Astrocyte (in vitro differentiated cells and primary cell): ENCODE measurements around the gene TAMALIN. TPM values are rescaled to one million over a fixed set of nuclear protein-coding genes. Genes with fewer than 3 reads are reported as not detected.

Experiments
- DNase-seq: peaks from one replicate; pipeline ENCODE4 v3.0.0-alpha.2; 2010; ENCODE audit warnings: low read depth
- FAIRE-seq: peaks from 2 replicates; lab custom pipeline; 2011; peaks lifted over from hg19 to GRCh38; lab: Jason Lieb, UNC
- H2AFZ ChIP-seq: 2 replicates; pipeline ENCODE4 v1.6.0; 2012; ENCODE audit warnings: low read depth, low read length, inconsistent platforms
- H3K27ac ChIP-seq: 2 replicates; pipeline ENCODE4 v1.5.1; 2011; ENCODE audit warnings: low read depth, low read length, inconsistent platforms
- H3K27me3 ChIP-seq: 2 replicates; pipeline ENCODE4 v1.6.0; 2011; ENCODE audit warnings: low read length, inconsistent platforms; ENCODE audit not compliant: insufficient read depth
- H3K36me3 ChIP-seq: 2 replicates; pipeline ENCODE4 v1.5.1; 2011; ENCODE audit warnings: low read length, inconsistent platforms; ENCODE audit not compliant: insufficient read depth
- H3K4me1 ChIP-seq: 2 replicates; pipeline ENCODE4 v1.5.1; 2011; ENCODE audit warnings: low read length, inconsistent platforms; ENCODE audit not compliant: insufficient read depth
- H3K4me2 ChIP-seq: 2 replicates; pipeline ENCODE4 v1.6.0; 2012; ENCODE audit warnings: low read length, inconsistent platforms
- H3K4me3 ChIP-seq: 2 replicates; pipeline ENCODE4 v1.5.1; 2011; ENCODE audit warnings: low read depth, mild to moderate bottlenecking, low read length, inconsistent platforms; ENCODE audit not compliant: insufficient read depth
- H3K79me2 ChIP-seq: 2 replicates; pipeline ENCODE4 v1.6.0; 2012; ENCODE audit warnings: mild to moderate bottlenecking, low read length, inconsistent platforms; ENCODE audit not compliant: insufficient read depth
- H3K9ac ChIP-seq: 2 replicates; pipeline ENCODE4 v1.6.0; 2012; ENCODE audit warnings: mild to moderate bottlenecking, low read length, inconsistent platforms
- H3K9me3 ChIP-seq: 2 replicates; pipeline ENCODE4 v1.5.1; 2012; ENCODE audit warnings: low read depth, mild to moderate bottlenecking, low read length, inconsistent platforms; ENCODE audit not compliant: insufficient read depth
- H4K20me1 ChIP-seq: 2 replicates; pipeline ENCODE4 v1.6.0; 2012; ENCODE audit warnings: low read length, inconsistent platforms; ENCODE audit not compliant: insufficient read depth
- H3K27ac Mint-ChIP-seq: one replicate; pipeline ENCODE4 v1.8.0; 2021; ENCODE audit warnings: mild to moderate bottlenecking, mixed read lengths; ENCODE audit not compliant: unreplicated experiment
- H3K27me3 Mint-ChIP-seq: one replicate; pipeline ENCODE4 v1.8.0; 2021; ENCODE audit warnings: low read depth, mixed read lengths; ENCODE audit not compliant: unreplicated experiment
- H3K36me3 Mint-ChIP-seq: one replicate; pipeline ENCODE4 v1.8.0; 2021; ENCODE audit warnings: low read depth, mixed read lengths; ENCODE audit not compliant: unreplicated experiment
- H3K4me1 Mint-ChIP-seq: one replicate; pipeline ENCODE4 v1.8.0; 2021; ENCODE audit warnings: low read depth, mixed read lengths; ENCODE audit not compliant: unreplicated experiment
- H3K4me3 Mint-ChIP-seq: one replicate; pipeline ENCODE4 v1.8.0; 2021; ENCODE audit warnings: mild to moderate bottlenecking, moderate library complexity, mixed read lengths; ENCODE audit not compliant: unreplicated experiment
- H3K9me3 Mint-ChIP-seq: one replicate; pipeline ENCODE4 v1.8.0; 2021; ENCODE audit warnings: mild to moderate bottlenecking, mixed read lengths; ENCODE audit not compliant: unreplicated experiment
- EZH2 ChIP-seq: IDR thresholded peaks from 2 replicates; pipeline ENCODE4 v1.6.1; 2012; ENCODE audit warnings: mild to moderate bottlenecking, low read length, inconsistent platforms; ENCODE audit not compliant: insufficient read depth
- total RNA-seq: library from RNA; stranded (reverse); gene quantifications from 2 replicates; pipeline ENCODE4 v1.2.1, GENCODE V29; 2021
- TF ChIP-seq, protein P1 (sequence below): IDR thresholded peaks from 2 replicates; pipeline ENCODE4 v1.5.1; 2011; ENCODE audit warnings: low read depth, mild to moderate bottlenecking, inconsistent platforms, low read length, moderate library complexity; ENCODE audit not compliant: insufficient read depth

The TAMALIN gene
- total RNA-seq, 1 donor from 2014 or later, result 9.6 TPM

DNA sequence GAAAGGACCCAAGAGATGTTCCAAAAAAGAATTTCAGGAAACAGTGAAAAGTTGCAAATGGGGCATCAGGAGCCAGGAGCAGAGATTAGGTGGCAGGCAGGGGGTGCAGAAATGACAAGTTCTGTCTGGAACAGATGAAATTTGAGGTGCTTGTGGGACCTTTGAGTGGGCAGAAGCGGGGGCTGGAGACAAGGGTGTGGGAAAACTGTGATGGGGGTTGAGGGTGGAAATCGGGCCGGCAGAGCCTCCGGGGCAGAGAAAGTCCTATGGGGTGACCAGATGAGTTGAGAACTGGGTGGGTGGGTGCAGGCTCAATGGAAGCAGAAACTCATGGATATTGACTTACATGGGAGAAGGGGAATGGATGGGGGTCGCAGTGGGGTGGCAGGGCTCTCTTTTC, 42.9 kb downstream of the TAMALIN start:
- no peak overlapping the region for H2AFZ ChIP-seq
- H4K20me1 ChIP-seq, result peaks cover 26% of the 10 kb centered on the region
- H3K36me3 Mint-ChIP-seq, result no peaks in the 10 kb centered on the region
- no peaks in the 10 kb centered on the region for H3K9me3 Mint-ChIP-seq
- H3K9me3 ChIP-seq, result no peaks in the 10 kb centered on the region
- no peaks in the 10 kb centered on the region for H3K27me3 ChIP-seq
- TF ChIP-seq EZH2, result no peak
- TF ChIP-seq, protein P1, sequence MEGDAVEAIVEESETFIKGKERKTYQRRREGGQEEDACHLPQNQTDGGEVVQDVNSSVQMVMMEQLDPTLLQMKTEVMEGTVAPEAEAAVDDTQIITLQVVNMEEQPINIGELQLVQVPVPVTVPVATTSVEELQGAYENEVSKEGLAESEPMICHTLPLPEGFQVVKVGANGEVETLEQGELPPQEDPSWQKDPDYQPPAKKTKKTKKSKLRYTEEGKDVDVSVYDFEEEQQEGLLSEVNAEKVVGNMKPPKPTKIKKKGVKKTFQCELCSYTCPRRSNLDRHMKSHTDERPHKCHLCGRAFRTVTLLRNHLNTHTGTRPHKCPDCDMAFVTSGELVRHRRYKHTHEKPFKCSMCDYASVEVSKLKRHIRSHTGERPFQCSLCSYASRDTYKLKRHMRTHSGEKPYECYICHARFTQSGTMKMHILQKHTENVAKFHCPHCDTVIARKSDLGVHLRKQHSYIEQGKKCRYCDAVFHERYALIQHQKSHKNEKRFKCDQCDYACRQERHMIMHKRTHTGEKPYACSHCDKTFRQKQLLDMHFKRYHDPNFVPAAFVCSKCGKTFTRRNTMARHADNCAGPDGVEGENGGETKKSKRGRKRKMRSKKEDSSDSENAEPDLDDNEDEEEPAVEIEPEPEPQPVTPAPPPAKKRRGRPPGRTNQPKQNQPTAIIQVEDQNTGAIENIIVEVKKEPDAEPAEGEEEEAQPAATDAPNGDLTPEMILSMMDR, result no peak
- no peaks in the 10 kb centered on the region for H3K36me3 ChIP-seq
- H3K4me1 ChIP-seq, result peaks cover 14% of the 10 kb centered on the region
- H3K27me3 Mint-ChIP-seq, result peaks cover 25% of the 10 kb centered on the region
- peak overlapping the region; percentile 97 for H3K9ac ChIP-seq
- peaks cover 4% of the 10 kb centered on the region for H3K4me1 Mint-ChIP-seq
- peak overlapping the region; percentile 78 for H3K4me3 Mint-ChIP-seq
- DNase-seq, result no peak
- no peaks in the 10 kb centered on the region for H3K79me2 ChIP-seq
- H3K27ac Mint-ChIP-seq, result peak overlapping the region; percentile 63
- H3K27ac ChIP-seq, result no peak overlapping the region
- H3K4me2 ChIP-seq, result no peak overlapping the region
- no peak for FAIRE-seq
- H3K4me3 ChIP-seq, result no peak overlapping the region

DNA sequence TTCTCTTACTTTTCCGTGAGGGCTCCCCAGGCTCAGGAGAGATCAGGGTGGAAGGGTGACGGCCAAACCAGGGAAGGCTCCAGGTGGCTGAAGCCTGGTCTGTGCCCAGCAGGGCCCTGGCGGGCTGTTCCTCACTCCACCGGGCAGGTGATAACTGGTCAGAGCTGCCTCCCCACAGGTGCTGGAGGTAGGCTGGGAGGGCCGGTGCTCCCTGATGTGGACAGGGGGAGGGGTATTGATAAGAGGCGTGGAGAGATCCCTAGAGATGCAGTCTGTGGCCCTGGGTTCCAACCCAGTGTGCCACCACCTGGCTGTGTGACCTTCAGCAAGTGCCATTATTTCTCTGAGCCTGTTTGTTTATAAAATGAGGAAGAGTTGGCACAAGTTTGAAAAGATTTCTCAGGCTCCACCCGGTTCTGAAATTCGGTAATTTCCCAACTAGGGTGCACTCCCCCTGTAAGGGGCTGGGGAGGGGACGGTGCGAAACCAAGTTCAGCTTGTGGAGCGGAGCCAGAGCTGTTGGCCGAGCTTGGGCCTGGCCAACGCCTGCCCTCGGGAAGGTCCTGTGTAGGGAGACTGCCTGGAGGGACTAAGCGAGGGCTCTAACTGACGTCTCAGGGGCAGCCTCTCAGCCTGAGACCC, 43.5 kb downstream of the TAMALIN start:
- FAIRE-seq (no peak), DNase-seq (no peak)
- no peaks in the 10 kb centered on the region for H3K36me3 Mint-ChIP-seq
- H3K9me3 Mint-ChIP-seq, result no peaks in the 10 kb centered on the region
- no peaks in the 10 kb centered on the region for H3K27me3 ChIP-seq
- H3K4me1 ChIP-seq, result peaks cover 14% of the 10 kb centered on the region
- no peaks in the 10 kb centered on the region for H3K9me3 ChIP-seq
- H3K27ac ChIP-seq, result peak overlapping the region; percentile 83
- H3K4me3 ChIP-seq, result peak overlapping the region; percentile 65
- H2AFZ ChIP-seq, result peak overlapping the region; percentile 75
- H3K4me1 Mint-ChIP-seq, result peaks cover 4% of the 10 kb centered on the region
- H3K4me2 ChIP-seq, result peak overlapping the region; percentile 96
- no peak for TF ChIP-seq EZH2
- TF ChIP-seq, protein P1, result no peak
- peak overlapping the region; percentile 63 for H3K27ac Mint-ChIP-seq
- H3K36me3 ChIP-seq, result no peaks in the 10 kb centered on the region
- peaks cover 26% of the 10 kb centered on the region for H4K20me1 ChIP-seq
- H3K9ac ChIP-seq, result peak overlapping the region; percentile 97
- peak overlapping the region; percentile 78 for H3K4me3 Mint-ChIP-seq
- no peaks in the 10 kb centered on the region for H3K79me2 ChIP-seq
- peaks cover 24% of the 10 kb centered on the region for H3K27me3 Mint-ChIP-seq
